ENCODE measurements around the gene TRIM39. TPM values are rescaled to one million over a fixed set of nuclear protein-coding genes. Genes with fewer than 3 reads are reported as not detected.

TRIM39 gene
- polyA plus RNA-seq, 1 of the 3 experiments (the other 2 are of a cell fraction), result 6.5 TPM

DNA sequence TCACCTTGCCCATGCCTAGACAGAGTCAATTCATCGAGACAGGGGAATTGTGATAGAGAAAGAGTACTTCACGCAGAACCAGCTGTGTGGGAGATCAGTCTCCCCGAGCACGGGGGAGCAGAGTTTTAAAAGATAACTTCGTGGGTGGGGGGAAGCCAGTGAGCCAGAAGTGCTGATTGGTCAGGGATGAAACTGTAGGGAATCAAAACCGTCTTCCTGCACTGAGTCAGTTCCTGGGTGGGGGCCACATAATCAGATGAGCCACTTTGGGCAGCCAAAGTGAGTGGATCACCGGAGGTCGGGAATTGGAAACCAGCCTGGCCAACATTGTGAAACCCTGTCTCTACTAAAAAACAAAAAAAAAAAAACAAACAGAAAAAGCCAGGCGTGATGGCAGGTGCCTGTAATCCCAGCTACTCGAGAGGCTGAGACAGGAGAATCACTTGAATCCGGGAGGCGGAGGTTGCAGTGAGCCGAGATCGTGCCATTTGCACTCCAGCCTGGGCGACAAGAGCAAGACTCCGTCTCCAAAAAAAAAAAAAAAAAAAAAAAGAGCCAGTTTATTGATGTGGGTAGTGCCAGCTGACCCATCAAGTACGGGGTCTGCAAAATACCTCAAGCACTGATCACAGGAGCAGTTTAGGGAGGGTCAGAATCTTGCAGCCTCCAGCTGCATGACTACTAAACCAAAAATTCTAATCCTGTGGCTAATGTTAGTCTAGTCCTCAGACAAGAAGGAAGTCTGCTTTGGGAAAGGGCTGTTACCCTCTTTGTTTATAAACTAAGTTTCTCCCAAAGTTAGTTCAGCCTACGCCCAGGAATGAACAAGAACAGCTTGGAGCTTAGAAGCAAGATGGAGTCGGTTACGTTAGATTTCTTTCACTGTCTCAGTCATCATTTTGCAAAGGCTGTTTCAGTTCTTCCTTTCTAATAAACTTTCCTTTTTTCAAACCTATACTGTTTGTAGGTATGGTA, 3.9 kb upstream of the TRIM39 start:
- TF ChIP-seq SIN3A (IDR thresholded peaks at IDR 0.05; ENCODE audit: borderline replicate concordance, low read depth, low read length) (no peak), JUND (IDR thresholded peaks at IDR 0.05) (no peak), RFX5 (IDR thresholded peaks at IDR 0.05; ENCODE audit: low read length) (no peak), TCF12 (IDR thresholded peaks at IDR 0.05) (no peak), GABPA (IDR thresholded peaks at IDR 0.05; ENCODE audit: low read depth) (no peak), ELF1 (IDR thresholded peaks at IDR 0.05) (no peak), FOXM1 (IDR thresholded peaks at IDR 0.05; ENCODE audit: low read depth) (no peak), YY1 (IDR thresholded peaks at IDR 0.05; ENCODE audit: low read depth) (no peak), FOXJ3 (CRISPR knock-in tag; IDR thresholded peaks at IDR 0.05) (no peak)
- TF ChIP-seq, protein P1, sequence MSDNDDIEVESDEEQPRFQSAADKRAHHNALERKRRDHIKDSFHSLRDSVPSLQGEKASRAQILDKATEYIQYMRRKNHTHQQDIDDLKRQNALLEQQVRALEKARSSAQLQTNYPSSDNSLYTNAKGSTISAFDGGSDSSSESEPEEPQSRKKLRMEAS (IDR thresholded peaks at IDR 0.05; ENCODE audit: low read depth), result no peak
- TF ChIP-seq, protein P2, sequence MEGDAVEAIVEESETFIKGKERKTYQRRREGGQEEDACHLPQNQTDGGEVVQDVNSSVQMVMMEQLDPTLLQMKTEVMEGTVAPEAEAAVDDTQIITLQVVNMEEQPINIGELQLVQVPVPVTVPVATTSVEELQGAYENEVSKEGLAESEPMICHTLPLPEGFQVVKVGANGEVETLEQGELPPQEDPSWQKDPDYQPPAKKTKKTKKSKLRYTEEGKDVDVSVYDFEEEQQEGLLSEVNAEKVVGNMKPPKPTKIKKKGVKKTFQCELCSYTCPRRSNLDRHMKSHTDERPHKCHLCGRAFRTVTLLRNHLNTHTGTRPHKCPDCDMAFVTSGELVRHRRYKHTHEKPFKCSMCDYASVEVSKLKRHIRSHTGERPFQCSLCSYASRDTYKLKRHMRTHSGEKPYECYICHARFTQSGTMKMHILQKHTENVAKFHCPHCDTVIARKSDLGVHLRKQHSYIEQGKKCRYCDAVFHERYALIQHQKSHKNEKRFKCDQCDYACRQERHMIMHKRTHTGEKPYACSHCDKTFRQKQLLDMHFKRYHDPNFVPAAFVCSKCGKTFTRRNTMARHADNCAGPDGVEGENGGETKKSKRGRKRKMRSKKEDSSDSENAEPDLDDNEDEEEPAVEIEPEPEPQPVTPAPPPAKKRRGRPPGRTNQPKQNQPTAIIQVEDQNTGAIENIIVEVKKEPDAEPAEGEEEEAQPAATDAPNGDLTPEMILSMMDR (IDR thresholded peaks at IDR 0.05), result no peak
- TF ChIP-seq, protein P3, sequence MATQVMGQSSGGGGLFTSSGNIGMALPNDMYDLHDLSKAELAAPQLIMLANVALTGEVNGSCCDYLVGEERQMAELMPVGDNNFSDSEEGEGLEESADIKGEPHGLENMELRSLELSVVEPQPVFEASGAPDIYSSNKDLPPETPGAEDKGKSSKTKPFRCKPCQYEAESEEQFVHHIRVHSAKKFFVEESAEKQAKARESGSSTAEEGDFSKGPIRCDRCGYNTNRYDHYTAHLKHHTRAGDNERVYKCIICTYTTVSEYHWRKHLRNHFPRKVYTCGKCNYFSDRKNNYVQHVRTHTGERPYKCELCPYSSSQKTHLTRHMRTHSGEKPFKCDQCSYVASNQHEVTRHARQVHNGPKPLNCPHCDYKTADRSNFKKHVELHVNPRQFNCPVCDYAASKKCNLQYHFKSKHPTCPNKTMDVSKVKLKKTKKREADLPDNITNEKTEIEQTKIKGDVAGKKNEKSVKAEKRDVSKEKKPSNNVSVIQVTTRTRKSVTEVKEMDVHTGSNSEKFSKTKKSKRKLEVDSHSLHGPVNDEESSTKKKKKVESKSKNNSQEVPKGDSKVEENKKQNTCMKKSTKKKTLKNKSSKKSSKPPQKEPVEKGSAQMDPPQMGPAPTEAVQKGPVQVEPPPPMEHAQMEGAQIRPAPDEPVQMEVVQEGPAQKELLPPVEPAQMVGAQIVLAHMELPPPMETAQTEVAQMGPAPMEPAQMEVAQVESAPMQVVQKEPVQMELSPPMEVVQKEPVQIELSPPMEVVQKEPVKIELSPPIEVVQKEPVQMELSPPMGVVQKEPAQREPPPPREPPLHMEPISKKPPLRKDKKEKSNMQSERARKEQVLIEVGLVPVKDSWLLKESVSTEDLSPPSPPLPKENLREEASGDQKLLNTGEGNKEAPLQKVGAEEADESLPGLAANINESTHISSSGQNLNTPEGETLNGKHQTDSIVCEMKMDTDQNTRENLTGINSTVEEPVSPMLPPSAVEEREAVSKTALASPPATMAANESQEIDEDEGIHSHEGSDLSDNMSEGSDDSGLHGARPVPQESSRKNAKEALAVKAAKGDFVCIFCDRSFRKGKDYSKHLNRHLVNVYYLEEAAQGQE (IDR thresholded peaks at IDR 0.05; ENCODE audit: low read depth, low read length), result no peak
- peaks cover 8 to 14% of the 10 kb centered on the region in 2 experiments for H3K36me3 ChIP-seq (replicated peaks in 1 of 2; ENCODE audit: control insufficient read depth in 1 of 2, insufficient read depth in 2 of 2, low read length in 1 of 2)
- no peak overlapping the region for H3K27ac ChIP-seq (ENCODE audit: low read depth in 2 of 2, low read length in 1 of 2)
- no peak overlapping the region for H3K4me3 ChIP-seq (ENCODE audit: low read depth in 2 of 2, low read length in 1 of 2)
- H3K9me2 ChIP-seq, result no peaks in the 10 kb centered on the region
- CTCF ChIA-PET, result interaction anchor here (1.3 kb wide), 2 partner anchors 85 to 104 kb away, joined by 3 to 4 read pairs; no protein-coding TSS in a partner anchor
- H3K9me3 ChIP-seq, result no peaks in the 10 kb centered on the region
- DNase-seq, result no peak
- H3F3A ChIP-seq (replicated peaks; ENCODE audit: insufficient read depth), result peaks cover 4% of the 10 kb centered on the region
- H4K20me1 ChIP-seq (ENCODE audit: insufficient read depth), result peaks cover 68% of the 10 kb centered on the region
- H3K4me2 ChIP-seq, result 0 out of 2 replicates have a peak overlapping the region, but pooled peaks have one; percentile 6
- H3K27me3 ChIP-seq (ENCODE audit: insufficient read depth), result no peaks in the 10 kb centered on the region
- peaks cover 5 to 7% of the 10 kb centered on the region in 2 experiments; a peak in 2 of 4 replicates for H3K4me1 ChIP-seq (ENCODE audit: control insufficient read depth in 1 of 2, insufficient read depth in 2 of 2, low read depth in 1 of 2, low read length in 1 of 2)
- H2AFZ ChIP-seq (ENCODE audit: low read depth), result no peak overlapping the region
- peaks cover 88% of the 10 kb centered on the region for H3K79me2 ChIP-seq (ENCODE audit: insufficient read depth)
- 91% methylated on average over 20 of the region's 20 CpGs for WGBS (ENCODE audit: low lambda C conversion rate)
- POLR2A ChIA-PET, result no interaction called here
- H3K9ac ChIP-seq, result no peak overlapping the region

Measured in SK-N-SH (cell line).